Choroid plexus epithelial cell (primary cell): ENCODE results near the gene KAT14.
"Not testable (repeated sequence)": the region's sequence is repeated elsewhere in the genome, so short reads cannot be mapped to it uniquely, and the experiment has no call there.

Experiments
- DNase-seq: peaks from one replicate; pipeline ENCODE4 v3.0.0-alpha.2; 2010; ENCODE audit warnings: low read depth
- H3K4me3 ChIP-seq: 2 replicates; pipeline ENCODE4 v1.5.1; 2011; ENCODE audit warnings: low read depth, mild to moderate bottlenecking, control low read depth, low read length, moderate library complexity
- TF ChIP-seq, protein P1 (sequence below): conservative IDR thresholded peaks from 2 replicates; pipeline ENCODE4 v1.5.1; 2011; ENCODE audit warnings: low read depth, mild to moderate bottlenecking, control low read depth, inconsistent platforms, low read length, moderate library complexity

The KAT14 gene

DNA sequence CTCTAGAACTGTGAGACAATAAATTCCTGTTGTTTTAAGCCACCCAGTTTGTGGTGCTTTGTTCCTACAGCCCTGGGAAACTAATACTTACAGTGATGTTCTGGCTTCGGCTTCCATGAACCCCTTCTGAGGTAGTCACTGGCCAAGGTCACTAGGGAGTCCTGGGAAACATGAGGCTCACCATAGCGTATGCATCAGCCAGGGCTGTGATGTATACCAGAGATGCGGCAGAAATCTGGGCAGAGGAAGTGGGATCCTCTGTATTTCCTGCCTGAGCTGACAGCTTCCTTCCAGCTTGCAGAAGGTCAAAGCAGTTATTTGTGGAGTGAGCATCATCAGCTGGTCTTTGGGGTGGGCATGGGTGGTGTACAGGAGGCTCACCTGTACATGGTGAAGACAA, 27.9 kb downstream of the KAT14 start:
- peak; percentile 57 for DNase-seq
- TF ChIP-seq, protein P1, sequence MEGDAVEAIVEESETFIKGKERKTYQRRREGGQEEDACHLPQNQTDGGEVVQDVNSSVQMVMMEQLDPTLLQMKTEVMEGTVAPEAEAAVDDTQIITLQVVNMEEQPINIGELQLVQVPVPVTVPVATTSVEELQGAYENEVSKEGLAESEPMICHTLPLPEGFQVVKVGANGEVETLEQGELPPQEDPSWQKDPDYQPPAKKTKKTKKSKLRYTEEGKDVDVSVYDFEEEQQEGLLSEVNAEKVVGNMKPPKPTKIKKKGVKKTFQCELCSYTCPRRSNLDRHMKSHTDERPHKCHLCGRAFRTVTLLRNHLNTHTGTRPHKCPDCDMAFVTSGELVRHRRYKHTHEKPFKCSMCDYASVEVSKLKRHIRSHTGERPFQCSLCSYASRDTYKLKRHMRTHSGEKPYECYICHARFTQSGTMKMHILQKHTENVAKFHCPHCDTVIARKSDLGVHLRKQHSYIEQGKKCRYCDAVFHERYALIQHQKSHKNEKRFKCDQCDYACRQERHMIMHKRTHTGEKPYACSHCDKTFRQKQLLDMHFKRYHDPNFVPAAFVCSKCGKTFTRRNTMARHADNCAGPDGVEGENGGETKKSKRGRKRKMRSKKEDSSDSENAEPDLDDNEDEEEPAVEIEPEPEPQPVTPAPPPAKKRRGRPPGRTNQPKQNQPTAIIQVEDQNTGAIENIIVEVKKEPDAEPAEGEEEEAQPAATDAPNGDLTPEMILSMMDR = no peak
- H3K4me3 ChIP-seq = no peak overlapping the region

- DNase-seq = no peak
- no peak overlapping the region for H3K4me3 ChIP-seq
- TF ChIP-seq, protein P1 = no peak
Observed at GRCh38 chr20:18166241-18166881, 28.7 kb downstream of the KAT14 start.

GRCh38 chr20:18166950-18167349, 29.3 kb downstream of the KAT14 start:
- H3K4me3 ChIP-seq = no peak overlapping the region
- TF ChIP-seq, protein P1 = no peak
- no peak for DNase-seq

DNA sequence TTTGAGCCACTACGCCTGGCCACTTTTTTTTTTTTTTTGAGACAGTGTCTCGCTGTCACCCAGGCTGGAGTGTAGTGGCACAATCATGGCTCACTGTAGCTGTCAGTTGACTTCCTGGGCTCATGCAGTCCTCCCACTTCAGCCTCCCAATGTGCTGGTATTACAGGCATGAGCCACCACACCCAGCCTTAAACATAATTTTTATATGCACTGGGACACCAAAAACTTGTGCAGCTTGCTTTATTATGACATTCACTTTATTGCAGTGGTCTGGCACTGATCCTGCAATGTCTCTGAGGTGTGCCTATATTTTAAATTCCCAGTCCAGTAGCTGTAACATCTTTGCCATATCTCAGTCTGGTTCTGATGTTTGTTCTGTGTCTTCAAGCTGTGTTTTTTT, 34.7 kb downstream of the KAT14 start:
- TF ChIP-seq, protein P1 = no peak
- DNase-seq = no peak
- no peak overlapping the region for H3K4me3 ChIP-seq

GRCh38 chr20:18174906-18175683, 37.4 kb downstream of the KAT14 start:
- TF ChIP-seq, protein P1 = no peak
- no peak overlapping the region for H3K4me3 ChIP-seq
- DNase-seq = no peak

GRCh38 chr20:18176318-18176785, 38.7 kb downstream of the KAT14 start:
- TF ChIP-seq, protein P1 = no peak
- peak; percentile 24 for DNase-seq
- H3K4me3 ChIP-seq = no peak overlapping the region

- not testable (repeated sequence) for DNase-seq, H3K4me3 ChIP-seq
Observed at GRCh38 chr20:18180366-18180765, 42.7 kb downstream of the KAT14 start.
